ENCODE measurements around the gene LMAN2. TPM values are rescaled to one million over a fixed set of nuclear protein-coding genes. Genes with fewer than 3 reads are reported as not detected.

LMAN2 gene
- total and polyA plus RNA-seq, 2 experiments from 2014 or later: 153 to 227 TPM

DNA sequence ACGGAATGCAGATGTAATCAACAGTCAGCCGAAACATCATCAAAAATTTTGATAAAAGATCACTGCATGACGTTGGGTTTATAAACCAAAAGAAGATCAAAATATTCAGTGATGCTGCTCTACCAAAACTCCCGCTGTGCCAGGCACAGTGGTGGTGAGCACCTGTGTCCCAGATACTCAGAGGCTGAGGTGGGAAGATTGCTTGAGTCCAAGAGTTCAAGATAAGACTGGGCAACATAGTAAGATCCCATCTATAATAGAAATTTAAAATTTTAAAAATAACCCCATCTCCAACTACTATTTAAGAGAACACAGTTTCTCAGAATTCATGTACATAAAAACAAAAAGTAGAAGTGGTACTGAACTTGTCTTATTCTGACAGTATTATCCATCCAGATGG, 3.8 kb downstream of the LMAN2 start (continued):
- TF ChIP-seq, protein P1, sequence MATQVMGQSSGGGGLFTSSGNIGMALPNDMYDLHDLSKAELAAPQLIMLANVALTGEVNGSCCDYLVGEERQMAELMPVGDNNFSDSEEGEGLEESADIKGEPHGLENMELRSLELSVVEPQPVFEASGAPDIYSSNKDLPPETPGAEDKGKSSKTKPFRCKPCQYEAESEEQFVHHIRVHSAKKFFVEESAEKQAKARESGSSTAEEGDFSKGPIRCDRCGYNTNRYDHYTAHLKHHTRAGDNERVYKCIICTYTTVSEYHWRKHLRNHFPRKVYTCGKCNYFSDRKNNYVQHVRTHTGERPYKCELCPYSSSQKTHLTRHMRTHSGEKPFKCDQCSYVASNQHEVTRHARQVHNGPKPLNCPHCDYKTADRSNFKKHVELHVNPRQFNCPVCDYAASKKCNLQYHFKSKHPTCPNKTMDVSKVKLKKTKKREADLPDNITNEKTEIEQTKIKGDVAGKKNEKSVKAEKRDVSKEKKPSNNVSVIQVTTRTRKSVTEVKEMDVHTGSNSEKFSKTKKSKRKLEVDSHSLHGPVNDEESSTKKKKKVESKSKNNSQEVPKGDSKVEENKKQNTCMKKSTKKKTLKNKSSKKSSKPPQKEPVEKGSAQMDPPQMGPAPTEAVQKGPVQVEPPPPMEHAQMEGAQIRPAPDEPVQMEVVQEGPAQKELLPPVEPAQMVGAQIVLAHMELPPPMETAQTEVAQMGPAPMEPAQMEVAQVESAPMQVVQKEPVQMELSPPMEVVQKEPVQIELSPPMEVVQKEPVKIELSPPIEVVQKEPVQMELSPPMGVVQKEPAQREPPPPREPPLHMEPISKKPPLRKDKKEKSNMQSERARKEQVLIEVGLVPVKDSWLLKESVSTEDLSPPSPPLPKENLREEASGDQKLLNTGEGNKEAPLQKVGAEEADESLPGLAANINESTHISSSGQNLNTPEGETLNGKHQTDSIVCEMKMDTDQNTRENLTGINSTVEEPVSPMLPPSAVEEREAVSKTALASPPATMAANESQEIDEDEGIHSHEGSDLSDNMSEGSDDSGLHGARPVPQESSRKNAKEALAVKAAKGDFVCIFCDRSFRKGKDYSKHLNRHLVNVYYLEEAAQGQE (IDR thresholded peaks at IDR 0.05; ENCODE audit: unreplicated experiment): no peak
- no peak for TF ChIP-seq CREB1 (CRISPR knock-in tag; IDR thresholded peaks at IDR 0.05; ENCODE audit: low read depth)
- TF ChIP-seq, protein P2, sequence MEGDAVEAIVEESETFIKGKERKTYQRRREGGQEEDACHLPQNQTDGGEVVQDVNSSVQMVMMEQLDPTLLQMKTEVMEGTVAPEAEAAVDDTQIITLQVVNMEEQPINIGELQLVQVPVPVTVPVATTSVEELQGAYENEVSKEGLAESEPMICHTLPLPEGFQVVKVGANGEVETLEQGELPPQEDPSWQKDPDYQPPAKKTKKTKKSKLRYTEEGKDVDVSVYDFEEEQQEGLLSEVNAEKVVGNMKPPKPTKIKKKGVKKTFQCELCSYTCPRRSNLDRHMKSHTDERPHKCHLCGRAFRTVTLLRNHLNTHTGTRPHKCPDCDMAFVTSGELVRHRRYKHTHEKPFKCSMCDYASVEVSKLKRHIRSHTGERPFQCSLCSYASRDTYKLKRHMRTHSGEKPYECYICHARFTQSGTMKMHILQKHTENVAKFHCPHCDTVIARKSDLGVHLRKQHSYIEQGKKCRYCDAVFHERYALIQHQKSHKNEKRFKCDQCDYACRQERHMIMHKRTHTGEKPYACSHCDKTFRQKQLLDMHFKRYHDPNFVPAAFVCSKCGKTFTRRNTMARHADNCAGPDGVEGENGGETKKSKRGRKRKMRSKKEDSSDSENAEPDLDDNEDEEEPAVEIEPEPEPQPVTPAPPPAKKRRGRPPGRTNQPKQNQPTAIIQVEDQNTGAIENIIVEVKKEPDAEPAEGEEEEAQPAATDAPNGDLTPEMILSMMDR (conservative IDR thresholded peaks at IDR 0.05; ENCODE audit: low read depth in 2 of 2): no peak
- no peak for TF ChIP-seq POLR2AphosphoS5 (IDR thresholded peaks at IDR 0.05; ENCODE audit: low read depth)
- TF ChIP-seq, protein P3, sequence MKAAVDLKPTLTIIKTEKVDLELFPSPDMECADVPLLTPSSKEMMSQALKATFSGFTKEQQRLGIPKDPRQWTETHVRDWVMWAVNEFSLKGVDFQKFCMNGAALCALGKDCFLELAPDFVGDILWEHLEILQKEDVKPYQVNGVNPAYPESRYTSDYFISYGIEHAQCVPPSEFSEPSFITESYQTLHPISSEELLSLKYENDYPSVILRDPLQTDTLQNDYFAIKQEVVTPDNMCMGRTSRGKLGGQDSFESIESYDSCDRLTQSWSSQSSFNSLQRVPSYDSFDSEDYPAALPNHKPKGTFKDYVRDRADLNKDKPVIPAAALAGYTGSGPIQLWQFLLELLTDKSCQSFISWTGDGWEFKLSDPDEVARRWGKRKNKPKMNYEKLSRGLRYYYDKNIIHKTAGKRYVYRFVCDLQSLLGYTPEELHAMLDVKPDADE (IDR thresholded peaks at IDR 0.05): no peak
- TF ChIP-seq JUNB (IDR thresholded peaks at IDR 0.05; ENCODE audit: unreplicated experiment): no peak
- TF ChIP-seq EZH2 (IDR thresholded peaks at IDR 0.05; ENCODE audit: low read depth, unreplicated experiment): no peak
- TF ChIP-seq ZNF331 (CRISPR knock-in tag; IDR thresholded peaks at IDR 0.05; ENCODE audit: low read depth): no peak
- no peak for TF ChIP-seq ZNF114 (CRISPR knock-in tag; IDR thresholded peaks at IDR 0.05)

DNA sequence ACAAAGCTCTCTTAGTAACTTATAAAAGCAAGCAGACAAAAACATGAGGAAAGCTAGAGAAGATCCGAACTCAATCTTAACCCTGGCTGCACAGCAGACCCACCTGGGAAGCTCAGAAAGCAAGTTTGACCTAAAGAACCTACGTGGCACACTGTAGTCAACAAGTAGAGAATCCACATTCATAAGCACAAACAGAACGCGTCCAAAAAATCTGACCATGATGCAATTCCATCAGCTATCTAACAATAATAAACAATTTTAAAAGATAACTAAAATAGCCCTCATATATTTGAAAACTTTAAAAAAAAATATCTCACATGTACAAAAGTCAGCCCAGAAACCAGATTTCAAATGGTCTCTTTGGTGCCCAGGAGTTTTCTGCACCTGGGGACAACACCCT, 4.6 kb downstream of the LMAN2 start:
- H3K27me3 Mint-ChIP-seq (ENCODE audit: insufficient read depth, low read depth, poor library complexity): peaks cover 1% of the 10 kb centered on the region
- DNase-seq (ENCODE audit: low spot score): no peak
- peaks cover 21% of the 10 kb centered on the region for H3K36me3 Mint-ChIP-seq (ENCODE audit: low read depth)
- peaks cover 19% of the 10 kb centered on the region for H3K4me1 Mint-ChIP-seq
- Histone ChIP-seq H3K4me1 (ENCODE audit: insufficient read depth) (peaks cover 6% of the 10 kb centered on the region), H3K36me3 (ENCODE audit: insufficient read depth) (peaks cover 13% of the 10 kb centered on the region; the same call in 1 of the 2 replicates), H4K20me1 (replicated peaks; ENCODE audit: insufficient read depth) (peaks cover 29% of the 10 kb centered on the region), H2AFZ (no peak overlapping the region), H3K9me2 (ENCODE audit: insufficient read depth) (no peaks in the 10 kb centered on the region), H3K4me3 (no peak overlapping the region), H3K79me2 (replicated peaks; ENCODE audit: insufficient read depth) (peaks cover 92% of the 10 kb centered on the region), H3K27me3 (ENCODE audit: insufficient read depth) (no peaks in the 10 kb centered on the region), H3K27ac (ENCODE audit: low read depth) (no peak overlapping the region), H3F3A (replicated peaks; ENCODE audit: low read depth) (0 out of 2 replicates have a peak, but pooled peaks cover 6% of the 10 kb centered on the region), H3K4me2 (no peak overlapping the region)
- H3K4me3 Mint-ChIP-seq: no peak overlapping the region
- no peak for ATAC-seq
- H3K9me3 Mint-ChIP-seq: no peaks in the 10 kb centered on the region
- H3K27ac Mint-ChIP-seq: no peak overlapping the region
- TF ChIP-seq JUNB (IDR thresholded peaks at IDR 0.05; ENCODE audit: unreplicated experiment) (no peak), ZNF331 (CRISPR knock-in tag; IDR thresholded peaks at IDR 0.05; ENCODE audit: low read depth) (no peak), POLR2AphosphoS5 (IDR thresholded peaks at IDR 0.05; ENCODE audit: low read depth) (no peak)
- TF ChIP-seq, protein P1 (IDR thresholded peaks at IDR 0.05; ENCODE audit: unreplicated experiment): no peak

Measured in GM23338 (cell line).